Adrenal gland (tissue), 12 donors: Measurements from ENCODE around the gene RNH1. TPM values are rescaled to one million over a fixed set of nuclear protein-coding genes. Genes with fewer than 3 reads are reported as not detected.

Experiments used
- DNase-seq, 7 donors: peaks; one replicate each; pipeline ENCODE4 v3.0.0-alpha.2; 2019 to 2020
- H3K27ac ChIP-seq, 5 donors: fragments of 200-600 bp; sonication (generic) in 4 of 5; 1 replicate in 3 of 5; 2 replicates in 2 of 5; pipeline versions ENCODE4 v1.5.1 to v1.8.0; 2016 to 2020; ENCODE audit warnings: mild to moderate bottlenecking in 1 of 5
- H3K27me3 ChIP-seq: fragments of 200-600 bp; 2 replicates; pipeline ENCODE4 v1.8.0; 2021
- H3K36me3 ChIP-seq, 2 donors: fragments of 200-600 bp; replicated peaks in 1 of 2; 1 replicate in 1 of 2; 2 replicates in 1 of 2; pipeline versions ENCODE4 v1.5.1 to v1.8.0; 2018 to 2022
- H3K4me1 ChIP-seq, 2 donors: fragments of 200-600 bp; replicated peaks in 1 of 2; 1 replicate in 1 of 2; 2 replicates in 1 of 2; pipeline versions ENCODE4 v1.5.1 to v1.8.0; 2018 to 2021
- H3K4me3 ChIP-seq, 4 donors: fragments of 200-600 bp; sonication (generic) in 3 of 4; one replicate each; pipeline ENCODE4 v1.5.1; 2016 to 2018
- H3K9me3 ChIP-seq, 3 donors: fragments of 200-600 bp; sonication (generic) in 1 of 3; replicated peaks in 1 of 3; 1 replicate in 2 of 3; 2 replicates in 1 of 3; pipeline versions ENCODE4 v1.5.1 to v1.8.0; 2016 to 2021
- CTCF ChIP-seq, 6 experiments: fragments of 450-650 bp in 4 of 6; fragments of 200-600 bp in 2 of 6; sonication (generic) in 1 of 6; IDR thresholded peaks; 1 replicate in 5 of 6; 2 replicates in 1 of 6; pipeline versions ENCODE4 v1.5.1 to v1.8.0; 2016 to 2021; ENCODE audit warnings: antibody characterized with exemption in 6 of 6, mild to moderate bottlenecking in 2 of 6, moderate library complexity in 1 of 6
- POLR2A ChIP-seq, 2 donors: fragments of 450-650 bp; IDR thresholded peaks; one replicate each; pipeline ENCODE4 v1.6.1; 2017; ENCODE audit warnings: antibody characterized with exemption in 2 of 2, mild to moderate bottlenecking in 2 of 2, moderate library complexity in 1 of 2
- WGBS, 4 donors: extraction: QIAGEN DNeasy Blood & Tissue Kit in 2 of 4; methylation state at CpG; one replicate each; pipeline versions ENCODE4 v1.1.5 to v1.1.7; 2013 to 2017; 5-methylcytosine and 5-hydroxymethylcytosine counted together
- intact Hi-C, 2 donors: fragments of 100-400 bp; cut with DNase I; formaldehyde crosslinking; loops; one replicate each; pipeline versions ENCODE4 v1.14.1 to v1.15.0; 2022 to 2023
- polyA plus RNA-seq, 3 donors: library from polyadenylated mRNA; stranded (reverse); fragments of 200-250 nt in 2 of 3; fragments of 350-450 nt in 1 of 3; fragmentation: Illumina TruSeq in 1 of 3; extraction: RNeasy Lipid Tissue Mini Kit (QIAGEN cat#74804) in 1 of 3; gene quantifications; one replicate each; pipeline ENCODE4 v1.2.3, GENCODE V29; 2013 to 2014
- total RNA-seq, 9 donors: library from RNA; depleted of rRNA in 4 of 9; stranded (reverse); fragments of >200 nt in 4 of 9; fragments of 120-200 nt in 1 of 9; fragmentation: NEBNext Ultra II Directional in 1 of 9; extraction: Animal tissue kit (Norgen Biotek cat#: 25700) in 1 of 9; gene quantifications; one replicate each; pipeline versions ENCODE4 v1.1.0 to v1.2.4, GENCODE V29; 2013 to 2023
- donor health status: healthy with polysubstance abuse.
- donor health status: Bipolar disorder and iron deficiency.
- donor health status: DM: yes; HTN: yes; CAD: no.
- donor health status: DM: no; HTN: no; CAD: no.
- donor health status: DM: no; HTN: no; CAD: no.
- donor health status: DM: yes; HTN: yes; CAD: no.

RNH1 gene
- total and polyA plus RNA-seq, 12 donors = 36.3 to 342 (median 205) TPM

GRCh38 chr11:494761-495536 is 12.1 kb downstream of the RNH1 start:
- no peak overlapping the region for H3K27ac ChIP-seq
- no peak overlapping the region for H3K4me3 ChIP-seq
- H3K27me3 ChIP-seq = no peaks in the 10 kb centered on the region
- no peaks in the 10 kb centered on the region for H3K9me3 ChIP-seq
- 84 to 87% (median 86%) methylated on average over 11 to 37 of the region's 37 CpGs for WGBS, 4 donors
- DNase-seq = no peak
- peaks cover 0 to 73% of the 10 kb centered on the region in 2 donors for H3K36me3 ChIP-seq
- intact Hi-C loops = no loop called here
- H3K4me1 ChIP-seq = no peaks in the 10 kb centered on the region
- no peak for TF ChIP-seq CTCF (IDR thresholded peaks at IDR 0.05)
- TF ChIP-seq POLR2A (IDR thresholded peaks at IDR 0.05) = no peak

GRCh38 chr11:492427-493226 is 14.4 kb downstream of the RNH1 start:
- Histone ChIP-seq H3K4me1 (no peaks in the 10 kb centered on the region), H3K4me3 (no peak overlapping the region), H3K36me3 (peaks cover 0 to 50% of the 10 kb centered on the region in 2 donors), H3K27me3 (no peaks in the 10 kb centered on the region), H3K27ac (no peak overlapping the region), H3K9me3 (no peaks in the 10 kb centered on the region)
- intact Hi-C loops = no loop called here
- TF ChIP-seq CTCF (IDR thresholded peaks at IDR 0.05) = no peak
- no peak for TF ChIP-seq POLR2A (IDR thresholded peaks at IDR 0.05)
- no peak for DNase-seq
- 77 to 92% (median 89%) methylated on average over 20 to 32 of the region's 32 CpGs for WGBS, 4 donors

DNA sequence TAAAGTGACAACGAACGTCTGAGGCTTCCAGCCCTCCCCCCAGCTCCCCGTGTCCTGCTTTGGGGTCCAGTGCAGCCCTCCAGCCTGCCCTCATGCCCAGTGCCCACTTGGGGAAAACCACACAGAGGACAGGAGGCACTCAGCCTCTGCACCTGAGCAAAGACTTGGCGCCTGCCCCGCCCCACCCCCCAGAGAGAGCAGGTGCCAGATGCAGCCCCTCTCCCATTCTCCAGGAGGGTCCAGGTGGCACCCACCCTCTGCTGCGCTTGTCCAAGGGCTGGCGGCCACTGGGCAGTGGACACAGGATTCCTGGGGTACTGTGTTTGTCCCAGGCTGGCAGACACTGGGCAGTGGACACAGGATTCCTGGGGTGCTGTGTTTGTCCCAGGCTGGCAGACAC is 15.7 kb downstream of the RNH1 start:
- DNase-seq = no peak
- no peak overlapping the region for H3K4me3 ChIP-seq
- WGBS, 4 donors = 83 to 100% (median 93%) methylated on average over 1 to 7 of the region's 7 CpGs
- H3K27ac ChIP-seq = no peak overlapping the region
- intact Hi-C loops = no loop called here
- peaks cover 0 to 41% of the 10 kb centered on the region in 2 donors for H3K36me3 ChIP-seq
- no peaks in the 10 kb centered on the region for H3K27me3 ChIP-seq
- no peaks in the 10 kb centered on the region for H3K4me1 ChIP-seq
- TF ChIP-seq CTCF (IDR thresholded peaks at IDR 0.05) (no peak), POLR2A (IDR thresholded peaks at IDR 0.05) (no peak)
- H3K9me3 ChIP-seq = no peaks in the 10 kb centered on the region

GRCh38 chr11:490930-491260 is 16.1 kb downstream of the RNH1 start:
- H3K4me1 ChIP-seq = no peaks in the 10 kb centered on the region
- WGBS, 4 donors = 91 to 96% (median 93%) methylated on average over 9 to 15 of the region's 15 CpGs
- H3K4me3 ChIP-seq = no peak overlapping the region
- H3K9me3 ChIP-seq = no peaks in the 10 kb centered on the region
- H3K36me3 ChIP-seq = peaks cover 0 to 38% of the 10 kb centered on the region in 2 donors
- intact Hi-C loops = no loop called here
- DNase-seq = no peak
- no peak overlapping the region for H3K27ac ChIP-seq
- TF ChIP-seq CTCF (IDR thresholded peaks at IDR 0.05) (no peak), POLR2A (IDR thresholded peaks at IDR 0.05) (no peak)
- no peaks in the 10 kb centered on the region for H3K27me3 ChIP-seq
